NCI-H1092 treated with DMSO at 0.1 percent for 48 hours (cell line): ENCODE measurements around the gene HOGA1.
"Not testable (repeated sequence)": the region's sequence is repeated elsewhere in the genome, so short reads cannot be mapped to it uniquely, and the experiment has no call there.

ENCODE experiments used
- DNase-seq: peaks from one replicate; lab custom pipeline; 2025; lab: John Stamatoyannopoulos, UW

HOGA1 gene

DNA sequence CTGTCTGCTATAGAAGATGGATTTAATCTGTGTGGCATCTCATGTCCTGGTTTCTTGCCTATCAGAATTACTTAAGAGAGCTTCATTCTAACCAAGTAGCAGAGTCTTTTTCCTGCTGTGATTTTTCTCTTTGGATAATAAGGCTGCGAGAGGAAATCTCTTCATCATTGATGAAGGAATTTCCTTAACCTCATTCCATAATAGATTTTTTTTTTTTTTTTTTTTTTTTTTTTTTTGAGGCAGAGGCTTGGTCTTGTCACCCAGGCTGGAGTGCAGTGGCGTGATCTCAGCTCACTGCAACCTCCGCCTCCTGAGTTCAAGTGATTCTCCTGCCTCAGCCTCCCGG, 65.2 kb downstream of the HOGA1 start:
- DNase-seq: not testable (repeated sequence)

DNA sequence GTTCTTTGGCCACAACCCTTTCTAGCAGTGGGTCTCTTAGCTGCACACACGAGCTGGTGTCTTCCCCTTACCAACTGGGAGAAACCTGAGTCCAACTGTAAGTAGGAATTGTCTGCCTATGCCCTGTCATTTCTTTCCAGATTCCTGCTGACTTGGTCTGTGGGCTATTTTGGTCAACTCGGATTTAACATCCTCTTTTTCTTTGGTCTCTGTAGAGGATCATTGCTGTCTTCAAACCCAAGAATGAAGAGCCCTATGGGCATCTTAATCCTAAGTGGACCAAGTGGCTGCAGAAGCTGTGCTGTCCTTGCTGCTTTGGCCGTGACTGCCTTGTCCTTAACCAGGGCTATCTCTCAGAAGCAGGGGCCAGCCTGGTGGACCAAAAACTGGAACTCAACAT, 66.5 kb downstream of the HOGA1 start:
- no peak for DNase-seq

DNA sequence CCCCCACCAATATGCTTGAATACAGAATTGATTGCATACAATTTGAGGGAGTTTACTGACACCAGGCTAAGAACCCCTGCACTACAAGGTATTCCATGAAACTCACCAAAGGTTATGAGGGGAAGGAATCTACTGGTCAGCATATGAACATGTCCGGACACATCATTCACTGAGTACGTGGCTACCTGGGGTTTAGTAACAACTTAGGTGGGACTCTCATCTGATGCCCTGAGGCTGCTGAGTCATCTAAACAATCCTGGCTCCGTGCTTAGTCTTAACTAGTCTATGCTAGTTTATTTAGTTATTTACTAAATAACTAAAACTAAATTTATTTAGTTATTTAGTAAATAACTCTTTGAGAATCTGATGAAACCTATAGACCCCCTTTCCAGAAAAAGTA, 67.6 kb downstream of the HOGA1 start:
- DNase-seq: no peak

DNA sequence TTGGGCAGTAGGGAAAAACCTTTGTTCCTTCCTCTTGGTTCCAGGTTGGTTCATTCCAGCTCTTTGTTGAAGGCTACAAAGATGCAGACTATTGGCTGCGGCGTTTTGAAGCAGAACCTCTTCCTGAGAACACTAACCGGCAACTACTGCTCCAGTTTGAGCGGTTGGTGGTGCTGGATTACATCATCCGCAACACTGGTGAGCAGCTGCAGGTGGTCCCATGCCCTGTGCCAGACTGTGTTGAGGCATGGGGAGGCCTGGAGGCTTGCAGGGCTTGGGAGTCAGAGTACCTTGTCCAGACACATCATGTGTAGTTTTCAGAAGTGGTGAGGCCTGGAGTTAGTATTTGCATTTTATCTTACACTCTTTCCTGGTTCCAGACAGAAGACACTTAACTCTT, 72.6 kb downstream of the HOGA1 start:
- DNase-seq: no peak

DNA sequence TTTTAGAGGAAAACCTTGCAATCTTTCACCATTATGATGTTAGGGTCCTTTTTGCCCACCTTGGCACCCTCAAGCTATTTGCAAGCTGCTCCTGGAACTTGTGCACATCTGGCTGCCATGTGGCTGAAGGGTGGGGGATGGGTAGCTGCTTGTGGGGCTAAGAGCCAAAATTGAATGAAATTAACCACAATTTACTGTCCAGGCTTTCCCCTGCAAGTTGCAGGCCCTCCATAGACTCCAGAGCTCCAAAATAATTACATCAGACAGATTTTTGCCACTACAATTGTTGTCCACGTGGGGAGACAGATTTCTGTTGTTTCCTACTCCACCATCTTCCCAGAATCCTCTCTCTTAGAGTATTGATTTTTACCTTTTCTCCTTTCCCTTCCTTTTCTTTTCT, 75.4 kb downstream of the HOGA1 start:
- DNase-seq: no peak
